GM19468 (cell line): ENCODE results near the gene UBR2.

ENCODE experiments used
- ATAC-seq: cut with Tn5 transposase; IDR thresholded peaks from one replicate; pipeline ENCODE4 v1.9.1; 2021; ENCODE audit warnings: mild to moderate bottlenecking, moderate library complexity, moderate number of reproducible peaks; ENCODE audit not compliant: unreplicated experiment; ENCODE audit errors: extremely low read depth

Gene UBR2

GRCh38 chr6:42563697-42564505 lies at the start of gene UBR2:
UBR2 (plus strand) TSS chr6:42564029; CDS start chr6:42564320, 291 bp downstream.
- ATAC-seq, result peak; percentile 86

GRCh38 chr6:42514745-42515144 lies 49.1 kb upstream of the UBR2 start:
- ATAC-seq, result no peak

GRCh38 chr6:42519779-42520178 lies 44.0 kb upstream of the UBR2 start:
- ATAC-seq, result no peak

GRCh38 chr6:42520786-42521607 lies 42.8 kb upstream of the UBR2 start:
- no peak for ATAC-seq

GRCh38 chr6:42522036-42522435 lies 41.8 kb upstream of the UBR2 start:
- ATAC-seq, result no peak

- no peak for ATAC-seq
Observed at GRCh38 chr6:42522942-42523814, 40.7 kb upstream of the UBR2 start.

GRCh38 chr6:42525206-42525605 lies 38.6 kb upstream of the UBR2 start:
- no peak for ATAC-seq

GRCh38 chr6:42526616-42527015 lies 37.2 kb upstream of the UBR2 start:
- ATAC-seq, result no peak

- ATAC-seq, result no peak
Observed at GRCh38 chr6:42527204-42527603, 36.6 kb upstream of the UBR2 start.

GRCh38 chr6:42530296-42530695 lies 33.5 kb upstream of the UBR2 start:
- no peak for ATAC-seq

- no peak for ATAC-seq
Observed at GRCh38 chr6:42530751-42531150, 33.1 kb upstream of the UBR2 start.

GRCh38 chr6:42532038-42532669 lies 31.7 kb upstream of the UBR2 start:
- no peak for ATAC-seq

GRCh38 chr6:42533794-42534193 lies 30.0 kb upstream of the UBR2 start:
- ATAC-seq, result no peak

- ATAC-seq, result no peak
Observed at GRCh38 chr6:42537536-42537935, 26.3 kb upstream of the UBR2 start.

GRCh38 chr6:42539135-42539534 lies 24.7 kb upstream of the UBR2 start:
- ATAC-seq, result no peak

- ATAC-seq, result no peak
Observed at GRCh38 chr6:42545226-42545773, 18.5 kb upstream of the UBR2 start.

GRCh38 chr6:42547407-42548329 lies 16.2 kb upstream of the UBR2 start:
- peak; percentile 72 for ATAC-seq

GRCh38 chr6:42550277-42550676 lies 13.6 kb upstream of the UBR2 start:
- ATAC-seq, result no peak

GRCh38 chr6:42551217-42551616 lies 12.6 kb upstream of the UBR2 start:
- ATAC-seq, result no peak
